ENCODE data around the gene CAMK1D. TPM values are rescaled to one million over a fixed set of nuclear protein-coding genes. Genes with fewer than 3 reads are reported as not detected.

Gene CAMK1D
- total and polyA plus RNA-seq, 2 experiments from 2014 or later, result 2.0 to 3.8 TPM

GRCh38 chr10:12685261-12686058 is 336.1 kb downstream of the CAMK1D start:
- no peaks in the 10 kb centered on the region for H3K4me1 ChIP-seq (ENCODE audit: low read depth)
- H3K9me3 ChIP-seq (ENCODE audit: low read depth), result no peaks in the 10 kb centered on the region
- no peaks in the 10 kb centered on the region for H3K36me3 ChIP-seq
- H3K27me3 ChIP-seq, result no peaks in the 10 kb centered on the region
- DNase-seq (ENCODE audit: low read depth in 1 of 2, low spot score in 1 of 2), result no peak
- H3K27ac ChIP-seq, result no peak overlapping the region
- H3K4me3 ChIP-seq, result no peak overlapping the region
- no peak for TF ChIP-seq CTCF (IDR thresholded peaks at IDR 0.05; ENCODE audit: low read depth, low read length)

GRCh38 chr10:12687996-12688395 is 338.6 kb downstream of the CAMK1D start:
- DNase-seq (ENCODE audit: low read depth in 1 of 2, low spot score in 1 of 2), result no peak
- Histone ChIP-seq H3K27me3 (no peaks in the 10 kb centered on the region), H3K9me3 (ENCODE audit: low read depth) (no peaks in the 10 kb centered on the region), H3K4me3 (no peak overlapping the region), H3K36me3 (no peaks in the 10 kb centered on the region), H3K27ac (no peak overlapping the region), H3K4me1 (ENCODE audit: low read depth) (no peaks in the 10 kb centered on the region)
- no peak for TF ChIP-seq CTCF (IDR thresholded peaks at IDR 0.05; ENCODE audit: low read depth, low read length)

GRCh38 chr10:12689893-12690292 is 340.5 kb downstream of the CAMK1D start:
- no peak for DNase-seq (ENCODE audit: low read depth in 1 of 2, low spot score in 1 of 2)
- Histone ChIP-seq H3K27me3 (no peaks in the 10 kb centered on the region), H3K9me3 (ENCODE audit: low read depth) (no peaks in the 10 kb centered on the region), H3K4me1 (ENCODE audit: low read depth) (no peaks in the 10 kb centered on the region), H3K27ac (no peak overlapping the region), H3K4me3 (no peak overlapping the region), H3K36me3 (no peaks in the 10 kb centered on the region)
- no peak for TF ChIP-seq CTCF (IDR thresholded peaks at IDR 0.05; ENCODE audit: low read depth, low read length)

GRCh38 chr10:12690525-12691126 is 341.3 kb downstream of the CAMK1D start:
- Histone ChIP-seq H3K27me3 (no peaks in the 10 kb centered on the region), H3K9me3 (ENCODE audit: low read depth) (no peaks in the 10 kb centered on the region), H3K27ac (no peak overlapping the region), H3K36me3 (no peaks in the 10 kb centered on the region), H3K4me1 (ENCODE audit: low read depth) (no peaks in the 10 kb centered on the region), H3K4me3 (no peak overlapping the region)
- no peak for DNase-seq (ENCODE audit: low read depth in 1 of 2, low spot score in 1 of 2)
- no peak for TF ChIP-seq CTCF (IDR thresholded peaks at IDR 0.05; ENCODE audit: low read depth, low read length)

- no peaks in the 10 kb centered on the region for H3K4me1 ChIP-seq (ENCODE audit: low read depth)
- H3K36me3 ChIP-seq, result no peaks in the 10 kb centered on the region
- H3K4me3 ChIP-seq, result no peak overlapping the region
- no peak overlapping the region for H3K27ac ChIP-seq
- no peak for DNase-seq (ENCODE audit: low read depth in 1 of 2, low spot score in 1 of 2)
- no peak for TF ChIP-seq CTCF (IDR thresholded peaks at IDR 0.05; ENCODE audit: low read depth, low read length)
- H3K9me3 ChIP-seq (ENCODE audit: low read depth), result no peaks in the 10 kb centered on the region
- H3K27me3 ChIP-seq, result no peaks in the 10 kb centered on the region
These were observed 342.2 kb downstream of the CAMK1D start for GRCh38 chr10:12691596-12691995.

Measured in cardiac muscle cell (in vitro differentiated cells and primary cell).